NOMO-1 treated with dmso at 0.1 percent for 144 hours (cell line): ENCODE data around the gene NFKB2.

Experiments
- DNase-seq: peaks from one replicate; lab custom pipeline; 2025; ENCODE audit not compliant: unreplicated experiment; lab: John Stamatoyannopoulos, UW

Gene NFKB2

GRCh38 chr10:102395400-102396316 is at the start of gene NFKB2:
TSS of gene NFKB2 (plus strand) at chr10:102395705. CDS start at chr10:102395960, 255 bp downstream.
- DNase-seq = peak; percentile 28

GRCh38 chr10:102347236-102347828 is 48.2 kb upstream of the NFKB2 start:
- DNase-seq = no peak

- peak; percentile 27 for DNase-seq
These were observed 43.3 kb upstream of the NFKB2 start for GRCh38 chr10:102352066-102352715.

DNA sequence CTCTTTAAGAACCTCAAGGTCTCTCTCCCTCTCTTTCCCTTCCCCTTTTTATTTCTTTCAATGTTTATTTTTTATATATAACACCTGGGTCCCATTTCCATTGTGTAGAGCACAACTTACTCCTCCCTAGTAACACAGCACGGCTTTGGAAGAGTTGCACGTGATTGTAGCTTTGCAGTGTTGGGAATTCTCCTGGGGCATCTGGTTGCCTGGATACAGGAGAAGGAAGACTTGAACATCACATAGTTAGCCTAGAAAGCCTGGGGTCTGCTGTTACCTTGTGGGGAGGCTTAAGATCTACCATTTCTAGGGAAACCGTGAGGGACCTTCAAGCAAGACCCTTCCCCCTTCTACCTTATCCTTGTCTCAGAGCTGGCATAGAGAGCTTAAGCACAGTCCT is 41.1 kb upstream of the NFKB2 start:
- DNase-seq = no peak

- DNase-seq = no peak
These were observed 36.7 kb upstream of the NFKB2 start for GRCh38 chr10:102358712-102359382.

- no peak for DNase-seq
These were observed 28.1 kb upstream of the NFKB2 start for GRCh38 chr10:102367441-102367840.

DNA sequence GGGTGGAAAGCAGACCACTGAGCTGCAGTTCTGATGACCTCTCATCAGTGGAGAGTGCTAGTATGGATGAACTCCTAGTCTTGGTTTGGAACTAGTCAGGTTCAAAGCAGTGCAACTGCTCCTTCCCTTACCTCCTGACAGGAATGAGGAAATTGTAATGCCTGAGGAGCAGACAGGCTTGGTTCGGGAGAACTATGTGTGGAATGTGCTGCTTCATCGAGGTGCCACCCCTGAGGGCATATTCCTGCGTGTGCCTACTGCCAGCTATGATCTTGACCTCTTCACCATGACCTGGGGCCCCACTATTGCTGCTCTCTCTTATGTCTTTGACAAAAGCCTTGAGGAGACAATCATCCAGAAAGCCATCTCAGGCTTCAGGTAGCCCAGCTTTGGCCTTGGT is 27.4 kb upstream of the NFKB2 start:
- no peak for DNase-seq

DNA sequence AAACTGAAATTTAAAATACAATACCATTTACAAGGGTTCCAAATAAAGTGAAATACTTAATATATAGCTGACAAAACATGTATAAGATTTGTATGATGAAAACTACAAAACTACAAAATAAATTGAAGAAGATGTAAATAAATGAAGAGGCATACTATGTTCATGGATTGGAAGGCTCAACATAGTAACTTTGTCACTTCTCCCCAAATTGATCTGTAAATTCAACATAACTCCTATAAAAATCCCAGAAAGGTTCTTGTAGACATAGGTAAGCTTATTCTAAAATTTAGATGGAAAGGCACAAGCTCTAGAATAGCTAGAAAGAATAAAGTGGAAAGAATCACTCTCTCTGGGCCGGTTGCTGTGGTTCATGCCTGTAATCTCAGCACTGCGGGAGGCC is 24.2 kb upstream of the NFKB2 start:
- DNase-seq = no peak

- no peak for DNase-seq
These were observed 20.3 kb upstream of the NFKB2 start for GRCh38 chr10:102375250-102375649.

DNA sequence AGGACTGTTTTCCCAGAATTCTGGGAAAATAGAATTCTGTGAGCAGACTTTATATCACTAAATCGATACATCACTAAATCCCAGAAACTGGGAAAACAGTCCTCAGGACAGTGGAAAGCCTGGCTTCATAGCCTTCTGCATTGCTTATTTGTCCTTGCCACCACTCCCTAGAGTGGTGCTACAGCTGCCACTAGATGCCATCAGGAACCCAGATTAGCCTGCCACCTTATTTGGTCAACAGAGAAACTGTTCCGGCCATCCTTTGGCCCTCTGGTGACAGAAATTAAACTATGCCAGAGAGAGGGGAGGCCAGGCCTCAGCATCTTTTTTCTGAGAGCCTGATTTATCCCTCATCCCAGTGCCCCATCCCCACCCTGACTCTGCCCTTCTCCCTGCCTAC is 19.6 kb upstream of the NFKB2 start:
- DNase-seq = no peak

GRCh38 chr10:102376901-102377300 is 18.6 kb upstream of the NFKB2 start:
- no peak for DNase-seq

GRCh38 chr10:102379383-102379782 is 16.1 kb upstream of the NFKB2 start:
- no peak for DNase-seq

GRCh38 chr10:102381983-102382382 is 13.5 kb upstream of the NFKB2 start:
- no peak for DNase-seq

- no peak for DNase-seq
These were observed 12.6 kb upstream of the NFKB2 start for GRCh38 chr10:102382871-102383270.

- DNase-seq = no peak
These were observed 11.5 kb upstream of the NFKB2 start for GRCh38 chr10:102384053-102384452.

- DNase-seq = no peak
These were observed 10.7 kb upstream of the NFKB2 start for GRCh38 chr10:102384606-102385429.

GRCh38 chr10:102389894-102390293 is 5.6 kb upstream of the NFKB2 start:
- no peak for DNase-seq

DNA sequence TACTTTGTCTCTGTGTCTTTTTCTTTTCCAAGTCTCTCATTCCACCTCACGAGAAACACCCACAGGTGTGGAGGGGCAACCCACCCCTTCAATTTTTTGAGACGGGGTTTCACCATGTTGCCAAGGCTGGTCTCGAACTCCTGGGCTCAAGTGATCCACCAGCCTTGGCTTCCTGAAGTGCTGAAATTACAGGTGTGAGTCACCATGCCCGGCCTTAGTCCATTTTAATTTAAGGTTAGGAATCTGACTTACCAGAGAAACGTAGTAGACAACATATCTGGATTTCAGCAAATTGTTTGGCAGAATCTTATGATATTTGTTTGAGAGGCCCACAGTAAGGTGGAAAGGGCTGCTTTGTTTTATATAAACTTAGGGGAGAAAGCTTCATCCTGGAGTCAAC is 3.2 kb upstream of the NFKB2 start:
- DNase-seq = no peak

- no peak for DNase-seq
These were observed 2.0 kb upstream of the NFKB2 start for GRCh38 chr10:102393411-102394078.
